Measurements from ENCODE around the gene VSTM2L.

Gene VSTM2L

GRCh38 chr20:37920679-37921322, 17.9 kb downstream of the VSTM2L start:
- DNase-seq, result no peak

DNA sequence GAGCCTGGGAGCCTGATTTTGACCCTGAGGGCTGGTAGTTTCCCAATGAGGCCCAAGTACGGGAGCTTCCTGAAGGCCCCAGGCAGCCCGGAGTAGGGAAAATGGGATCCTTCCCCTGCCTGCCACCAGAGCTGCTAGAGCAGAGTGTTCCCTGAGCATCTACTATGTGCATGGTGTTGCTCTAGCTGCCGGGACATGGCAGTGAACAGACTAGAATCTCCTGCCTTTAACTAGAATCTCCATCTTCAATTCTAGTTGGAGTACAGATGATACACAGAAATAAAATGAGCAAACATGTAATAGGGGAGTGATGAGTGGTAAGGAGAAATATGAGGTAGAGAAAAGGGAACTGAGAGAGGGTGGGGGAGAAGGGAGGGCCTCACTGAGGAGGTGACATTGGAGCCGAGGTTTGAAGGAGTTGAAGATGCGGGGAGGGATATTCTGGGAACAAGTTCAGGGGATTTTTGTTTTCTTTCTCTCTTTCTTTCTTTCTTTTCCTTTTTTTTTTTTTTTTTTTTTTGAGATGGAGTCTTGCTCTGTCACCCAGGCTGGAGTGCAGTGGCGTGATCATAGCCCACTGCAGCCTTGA, 18.5 kb downstream of the VSTM2L start:
- DNase-seq, result no peak

- peak in 1 of 5 experiments; percentile 60 for DNase-seq
Measured at GRCh38 chr20:37922016-37922415, 19.1 kb downstream of the VSTM2L start.

DNA sequence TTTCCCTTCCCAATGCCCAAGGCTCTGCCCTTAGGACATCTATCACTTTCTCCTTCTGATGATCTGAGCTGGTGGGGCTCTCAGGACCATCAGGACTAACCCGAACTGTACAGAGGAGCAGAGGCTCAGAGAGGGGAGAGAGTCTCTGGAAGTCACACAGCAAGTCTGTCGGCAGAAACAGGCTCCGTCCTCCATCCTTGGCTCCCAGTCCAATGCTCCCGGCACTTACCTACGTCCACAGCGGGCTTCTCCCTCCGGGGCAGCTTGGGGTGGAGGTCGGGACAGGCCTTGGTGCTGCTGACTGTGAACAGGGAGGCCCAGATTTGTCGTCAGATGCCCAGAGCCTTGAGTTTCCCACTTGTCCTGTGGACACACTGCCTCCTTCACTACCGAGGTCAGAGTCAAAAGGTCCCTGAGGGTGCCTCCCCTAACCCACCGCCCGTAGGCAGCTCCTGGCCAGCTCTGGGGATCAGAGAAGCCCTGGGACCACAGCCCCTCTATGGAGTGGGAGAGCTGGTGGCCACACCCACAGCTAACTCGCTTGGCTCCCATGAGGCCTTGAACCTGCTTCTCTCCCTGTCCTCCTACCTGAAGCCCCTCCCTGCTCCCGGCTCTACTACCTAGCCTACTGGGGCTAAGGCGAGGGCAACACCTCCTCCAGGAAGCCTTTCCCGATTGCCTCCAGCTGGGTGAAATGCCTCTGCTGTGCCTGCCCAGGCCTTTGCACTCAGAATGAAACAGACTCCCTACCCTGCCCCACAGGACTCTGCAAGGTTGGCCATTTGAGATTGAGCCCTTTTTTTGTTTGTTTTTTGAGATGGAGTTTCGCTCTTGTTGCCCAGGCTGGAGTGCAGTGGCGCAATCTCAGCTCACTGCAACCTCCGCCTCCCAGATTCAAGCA, 22.6 kb downstream of the VSTM2L start:
- no peak for DNase-seq

DNA sequence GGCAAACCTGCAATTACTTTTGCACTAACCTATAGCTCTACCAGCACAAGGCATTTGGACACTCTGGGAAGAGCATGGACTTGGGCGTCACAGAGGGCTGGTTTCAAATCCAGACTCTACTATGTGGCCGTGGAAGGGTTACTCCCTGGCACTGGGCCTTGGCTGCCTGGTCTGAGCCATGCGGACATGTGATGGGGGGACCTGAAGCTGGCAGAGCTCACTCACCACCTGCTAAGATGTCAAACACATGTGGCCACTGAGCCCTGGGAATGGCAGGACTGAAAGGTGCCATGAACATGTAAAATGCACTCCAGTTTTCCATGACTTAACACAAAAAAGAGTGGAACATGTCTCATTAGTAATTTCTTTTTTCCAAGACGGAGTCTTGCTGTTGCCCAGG, 23.7 kb downstream of the VSTM2L start:
- DNase-seq, result no peak

- DNase-seq, result no peak
Measured at GRCh38 chr20:37927410-37928095, 24.6 kb downstream of the VSTM2L start.

- DNase-seq, result no peak
Measured at GRCh38 chr20:37928996-37929682, 26.2 kb downstream of the VSTM2L start.

DNA sequence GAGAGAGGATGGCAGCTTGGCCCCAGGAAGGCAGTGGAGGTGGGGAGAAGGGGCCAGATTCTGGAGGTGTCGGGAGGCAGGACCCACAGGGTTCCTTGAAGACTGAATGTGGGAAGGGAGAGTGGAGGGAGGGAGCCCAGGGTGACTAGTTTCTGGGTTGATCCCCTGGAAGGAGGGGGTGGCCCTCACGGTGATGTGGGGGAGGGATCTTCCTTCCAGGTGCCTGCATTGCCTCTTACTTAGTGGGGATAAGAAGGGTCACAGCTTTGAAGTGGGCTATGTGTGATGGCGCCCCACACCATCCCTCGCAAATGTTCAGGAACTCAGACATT, 26.7 kb downstream of the VSTM2L start:
- no peak for DNase-seq

- no peak for DNase-seq
Measured at GRCh38 chr20:37931153-37931922, 28.4 kb downstream of the VSTM2L start.

DNA sequence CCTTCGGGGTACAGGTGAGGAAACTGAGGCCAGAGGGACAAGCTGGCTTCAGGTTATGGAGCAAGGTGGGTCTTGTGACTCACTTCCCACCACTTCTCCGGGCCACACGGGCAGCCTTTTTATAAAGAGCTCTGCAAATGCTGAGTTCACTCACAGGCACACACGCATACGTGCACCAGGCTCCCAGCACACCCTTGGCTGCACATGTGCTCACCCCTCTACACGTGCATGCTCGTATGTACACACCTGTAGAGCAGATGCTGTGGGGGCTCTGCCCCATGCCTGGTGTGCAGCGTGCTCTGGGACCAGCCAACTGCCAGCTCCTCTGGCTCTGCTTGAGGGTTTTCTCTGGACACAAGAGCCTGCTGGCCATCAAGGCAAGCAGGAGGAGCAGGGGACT, 29.1 kb downstream of the VSTM2L start:
- no peak for DNase-seq

DNA sequence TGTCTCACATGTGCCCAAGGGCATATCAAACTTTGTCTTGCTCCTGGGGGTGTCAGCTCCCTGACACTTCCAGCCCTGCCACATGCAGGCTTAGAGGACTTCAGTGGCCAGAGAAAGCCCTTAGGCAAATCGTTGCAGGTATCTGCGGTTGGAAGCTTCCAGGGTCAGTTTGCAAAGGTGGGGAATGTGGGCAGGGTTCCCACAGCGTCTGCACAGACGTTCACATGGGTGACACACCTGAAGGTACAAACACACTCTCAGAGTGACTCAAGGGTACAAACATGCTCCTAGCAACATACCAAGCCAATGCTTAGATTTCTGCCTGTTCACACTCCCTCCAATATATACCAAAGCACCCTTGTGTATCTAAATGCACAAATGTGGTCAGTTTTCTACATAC, 30.0 kb downstream of the VSTM2L start:
- no peak for DNase-seq

DNA sequence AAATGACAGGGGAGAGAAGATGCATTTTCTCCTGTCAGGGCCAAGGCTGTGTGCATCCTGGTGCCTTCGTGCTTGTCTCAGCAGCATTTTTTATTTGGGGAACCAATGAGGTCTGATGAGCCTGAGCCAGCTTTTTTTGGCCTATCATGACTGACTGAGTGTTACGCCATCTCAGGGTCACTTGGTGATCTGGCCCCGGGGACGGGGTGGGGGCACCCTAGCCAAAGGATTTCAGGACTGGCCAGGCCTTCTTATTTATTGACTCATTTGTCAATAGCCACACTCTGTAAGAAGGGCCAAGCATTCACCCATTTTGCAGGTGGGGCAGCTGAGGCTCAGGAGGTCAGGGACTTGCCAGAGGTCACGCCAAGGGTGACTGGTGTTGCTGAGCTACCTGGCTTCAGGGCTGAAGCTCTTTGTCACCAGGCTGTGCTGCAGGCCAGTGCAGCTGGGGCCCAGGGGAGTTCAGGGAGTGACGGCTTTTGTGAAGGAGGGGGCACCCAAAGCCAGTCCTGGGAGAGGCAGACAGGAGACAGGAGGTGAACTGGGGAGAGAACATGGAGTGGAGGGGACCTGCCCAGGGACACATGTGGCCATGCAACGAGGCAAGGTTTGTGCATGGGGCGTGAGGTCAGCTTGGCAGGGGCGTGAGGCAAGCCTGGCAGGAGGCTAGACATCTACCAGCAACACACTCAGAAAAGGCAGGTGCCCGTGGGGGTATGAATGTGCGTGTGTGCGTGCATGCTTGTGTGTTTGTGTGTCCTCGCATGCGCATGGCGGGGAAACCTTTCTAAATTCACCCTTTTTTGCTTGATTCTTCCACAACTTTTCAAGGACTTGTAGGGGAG, 31.1 kb downstream of the VSTM2L start:
- no peak for DNase-seq

GRCh38 chr20:37934634-37935375, 31.9 kb downstream of the VSTM2L start:
- DNase-seq, result no peak

DNA sequence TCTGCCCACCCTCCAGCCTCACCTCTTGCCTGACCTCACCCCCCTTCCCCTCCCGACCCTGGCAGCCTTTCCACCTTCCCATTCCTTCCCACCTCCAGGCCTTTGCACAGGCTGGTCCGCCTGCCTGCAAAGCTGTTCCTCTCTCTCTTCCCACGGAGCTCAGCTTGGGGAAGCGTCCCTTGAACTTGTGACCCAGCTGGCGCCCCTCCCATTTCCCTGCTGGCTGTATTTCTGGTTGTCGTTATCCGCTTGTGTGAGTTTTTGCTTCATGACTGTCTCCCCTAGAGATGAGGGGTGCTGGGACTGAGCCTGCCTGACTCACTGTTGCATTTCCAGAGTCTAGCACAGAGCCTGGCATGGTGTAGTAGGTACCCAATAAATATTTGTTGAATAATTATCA, 32.5 kb downstream of the VSTM2L start:
- no peak for DNase-seq

- DNase-seq, result no peak
Measured at GRCh38 chr20:37936041-37936440, 33.1 kb downstream of the VSTM2L start.

DNA sequence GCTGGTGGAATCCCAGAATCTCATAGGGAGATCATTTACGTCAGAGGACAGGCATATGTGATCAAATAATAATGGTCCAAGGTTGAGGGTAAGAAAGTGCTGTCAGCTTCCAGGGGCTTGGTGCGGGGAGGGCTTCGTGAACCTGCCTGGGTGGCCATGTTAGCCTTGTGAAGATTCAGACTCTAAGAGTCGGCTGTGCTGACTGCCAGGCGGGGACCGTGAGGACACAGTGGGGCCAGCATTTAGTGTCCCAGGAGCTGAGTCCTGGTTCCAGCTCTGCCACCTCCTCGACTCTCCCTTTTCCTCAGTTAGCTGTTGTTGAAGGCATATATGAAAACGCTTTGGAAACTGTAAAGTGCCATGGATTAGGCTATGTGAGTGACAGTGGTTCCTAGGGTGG, 33.5 kb downstream of the VSTM2L start:
- no peak for DNase-seq

DNA sequence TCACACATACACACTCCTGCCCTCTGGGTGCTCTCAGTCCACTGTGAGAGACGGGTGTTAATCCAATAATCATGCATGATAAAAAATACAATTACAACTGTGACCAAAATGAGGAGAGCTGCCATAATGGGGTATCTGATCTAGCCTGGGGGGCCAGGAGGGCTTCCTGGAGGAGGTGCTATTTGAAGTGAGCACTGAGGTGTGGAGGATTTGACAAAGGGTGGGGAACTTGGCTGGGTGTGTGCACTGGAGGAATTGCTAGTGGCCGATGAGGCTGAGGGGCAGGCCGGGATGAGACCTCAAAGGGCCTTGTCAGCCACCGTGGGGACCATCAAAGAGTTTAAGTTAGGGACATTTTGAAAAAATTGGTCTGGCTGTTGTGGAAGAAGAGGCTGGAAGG, 34.8 kb downstream of the VSTM2L start:
- no peak for DNase-seq

DNA sequence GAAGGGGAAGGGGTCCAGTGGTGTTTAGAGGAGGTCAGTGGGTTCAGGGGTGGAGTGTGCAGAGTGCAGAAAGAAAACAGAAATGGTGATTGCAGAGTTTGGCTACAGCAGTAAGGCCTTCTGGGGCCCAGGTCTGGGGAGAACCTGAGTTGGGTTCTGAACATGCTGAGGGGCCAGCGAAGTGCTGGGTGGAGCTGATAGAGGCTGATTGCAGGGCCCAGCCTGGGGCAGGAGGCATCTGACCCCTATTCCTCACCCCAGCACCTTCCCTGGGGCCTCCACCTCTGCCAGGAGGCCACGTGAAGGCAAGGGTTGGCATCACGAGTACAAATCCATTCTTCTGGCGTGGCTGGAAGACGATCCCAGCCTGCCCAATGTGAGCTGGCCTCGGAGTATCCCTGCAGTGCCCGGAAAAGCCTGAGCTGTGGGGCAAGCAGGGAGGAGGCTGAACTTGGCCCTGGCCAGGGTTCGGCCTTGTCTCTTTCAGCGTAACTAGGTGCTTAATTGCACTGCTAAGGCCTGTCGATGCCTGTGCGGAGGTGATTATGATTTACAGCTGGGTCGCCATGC, 35.3 kb downstream of the VSTM2L start:
- DNase-seq, result no peak

GRCh38 chr20:37938954-37939353, 36.0 kb downstream of the VSTM2L start:
- DNase-seq, result no peak

Measured in T-helper 2 cell (primary cell).